ENCODE data around the gene CFAP65. TPM values are rescaled to one million over a fixed set of nuclear protein-coding genes. Genes with fewer than 3 reads are reported as not detected.
A peak's percentile ranks its signal among the peaks of the same experiment; 100 is the strongest.

The CFAP65 gene
- total and polyA plus RNA-seq, 9 of the 15 experiments (the other 6 are each of a cell fraction or from before 2014, with no cell fraction given) = not detected

DNA sequence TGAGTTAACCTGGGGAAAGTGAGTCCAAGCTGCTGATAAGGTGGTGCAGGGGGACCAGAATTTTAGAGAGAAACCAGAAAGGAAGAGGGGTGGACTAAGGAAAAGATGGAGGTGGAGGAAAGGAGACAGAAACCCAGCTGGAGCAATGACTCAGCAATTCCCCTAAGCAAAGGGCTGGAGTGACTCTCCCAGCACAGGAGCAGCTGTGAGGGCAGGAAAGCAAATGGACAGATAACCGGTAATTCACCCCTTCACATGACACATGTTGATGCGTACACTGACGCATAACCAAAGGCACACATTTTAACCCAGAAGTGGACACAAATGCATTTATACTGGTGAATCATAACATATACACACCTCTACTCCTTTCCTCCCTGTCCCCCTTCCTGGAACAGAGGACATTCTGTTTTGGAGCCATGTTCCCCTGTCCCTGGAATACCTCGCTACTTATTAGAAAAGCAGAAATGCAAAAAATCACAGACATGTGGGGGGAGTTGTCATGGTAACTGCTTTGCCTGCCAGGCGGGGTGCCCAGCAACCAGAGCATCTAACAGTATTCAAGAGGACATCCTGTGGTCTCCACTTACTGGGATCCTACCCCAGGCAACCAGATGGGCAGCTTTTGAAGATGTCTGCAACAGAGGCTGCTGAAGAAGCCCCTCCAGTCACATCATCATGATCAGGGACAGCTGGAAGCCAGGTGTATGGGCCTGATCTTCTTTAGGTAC is 77.1 kb downstream of the CFAP65 start (continued):
- TF ChIP-seq RHOXF2B (CRISPR knock-in tag; conservative IDR thresholded peaks at IDR 0.05) = no peak
- no peak for TF ChIP-seq PATZ1 (CRISPR knock-in tag; IDR thresholded peaks at IDR 0.05; ENCODE audit: borderline replicate concordance)
- no peak for TF ChIP-seq ZBTB17 (CRISPR knock-in tag; IDR thresholded peaks at IDR 0.05)
- peak; percentile 40; the same call in 1 of the 2 replicates for TF ChIP-seq JUND (IDR thresholded peaks at IDR 0.05; ENCODE audit: borderline replicate concordance, low read depth, low read length)
- TF ChIP-seq JUND (tag; IDR thresholded peaks at IDR 0.05; ENCODE audit: borderline replicate concordance, low read depth, low read length) = peak; percentile 75; the same call in 2 of the 3 replicates
- TF ChIP-seq PCBP2 (IDR thresholded peaks at IDR 0.05; ENCODE audit: low read depth, low read length, poor library complexity, severe bottlenecking) = no peak
- TF ChIP-seq PPARD (CRISPR knock-in tag; IDR thresholded peaks at IDR 0.05) = no peak
- TF ChIP-seq SMARCA4 (IDR thresholded peaks at IDR 0.05) = peak; percentile 56; the same call in 1 of the 2 replicates
- TF ChIP-seq GABPA (tag; conservative IDR thresholded peaks at IDR 0.05; ENCODE audit: low read depth) = no peak
- TF ChIP-seq CBX1 (IDR thresholded peaks at IDR 0.05; ENCODE audit: low read depth) = no peak
- TF ChIP-seq NR4A1 (CRISPR knock-in tag; IDR thresholded peaks at IDR 0.05) = no peak
- TF ChIP-seq NR4A1 (tag; IDR thresholded peaks at IDR 0.05) = no peak
- TF ChIP-seq FOS (IDR thresholded peaks at IDR 0.05; ENCODE audit: extremely low read depth, insufficient read length) = no peak
- TF ChIP-seq HES1 (IDR thresholded peaks at IDR 0.05; ENCODE audit: low read depth) = no peak
- TF ChIP-seq GATA2 (CRISPR knock-in tag; IDR thresholded peaks at IDR 0.05) = no peak
- TF ChIP-seq DIDO1 (tag; IDR thresholded peaks at IDR 0.05; ENCODE audit: low read depth) = no peak
- TF ChIP-seq CBX2 (IDR thresholded peaks at IDR 0.05; ENCODE audit: insufficient read depth, low read length, poor library complexity, severe bottlenecking) = no peak
- TF ChIP-seq, protein P1, sequence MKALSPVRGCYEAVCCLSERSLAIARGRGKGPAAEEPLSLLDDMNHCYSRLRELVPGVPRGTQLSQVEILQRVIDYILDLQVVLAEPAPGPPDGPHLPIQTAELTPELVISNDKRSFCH (CRISPR knock-in tag; IDR thresholded peaks at IDR 0.05) = no peak
- TF ChIP-seq, protein P1 (tag; IDR thresholded peaks at IDR 0.05) = no peak
- peak; percentile 82 for TF ChIP-seq TAF9B (IDR thresholded peaks at IDR 0.05; ENCODE audit: partially characterized antibody)
- TF ChIP-seq ZC3H11A (IDR thresholded peaks at IDR 0.05; ENCODE audit: low read depth, low read length) = no peak
- no peak for TF ChIP-seq NEUROD1 (IDR thresholded peaks at IDR 0.05; ENCODE audit: borderline replicate concordance, low read depth, low read length, partially characterized antibody)

Measured in K562 (cell line).